HEK293T (cell line): Measurements from ENCODE around the gene PLEKHA7.
"Not testable (repeated sequence)": the region's sequence is repeated elsewhere in the genome, so short reads cannot be mapped to it uniquely, and the experiment has no call there.

ENCODE experiments used
- CTCF ChIA-PET: fragments of 350-600 bp; formaldehyde crosslinking; extraction: SDS; loops from one replicate; lab custom pipeline; 2021; ENCODE audit warnings: antibody characterized with exemption, inconsistent platforms; lab: Yijun Ruan, JAX
- POLR2A ChIA-PET: fragments of 350-600 bp; formaldehyde crosslinking; extraction: SDS; loops from one replicate; lab custom pipeline; 2020; ENCODE audit warnings: antibody characterized with exemption, inconsistent platforms; lab: Yijun Ruan, JAX
- DNase-seq: peaks from one replicate; pipeline ENCODE4 v3.0.0; 2012; ENCODE audit warnings: mixed read lengths; ENCODE audit errors: extremely low spot score
- ARNT ChIP-seq: fragments of 450-650 bp; IDR thresholded peaks from 2 replicates; pipeline ENCODE4 v1.6.1; 2017; ENCODE audit warnings: mild to moderate bottlenecking
- BHLHE40 ChIP-seq: fragments of 450-650 bp; IDR thresholded peaks from 2 replicates; pipeline ENCODE4 v1.6.1; 2016; ENCODE audit warnings: mild to moderate bottlenecking, moderate library complexity, borderline replicate concordance
- CTBP1 ChIP-seq: fragments of 450-650 bp; IDR thresholded peaks from 2 replicates; pipeline ENCODE4 v1.6.1; 2016; ENCODE audit warnings: borderline replicate concordance
- ELF4 ChIP-seq: fragments of 450-650 bp; IDR thresholded peaks from 2 replicates; pipeline ENCODE4 v1.6.1; 2017; ENCODE audit warnings: antibody characterized with exemption
- FOXA1 ChIP-seq: fragments of 450-650 bp; IDR thresholded peaks from 2 replicates; pipeline ENCODE4 v1.6.1; 2016; ENCODE audit warnings: mild to moderate bottlenecking
- FOXK2 ChIP-seq: fragments of 450-650 bp; IDR thresholded peaks from 2 replicates; pipeline ENCODE4 v1.6.1; 2016; ENCODE audit warnings: mild to moderate bottlenecking
- FOXM1 ChIP-seq: fragments of 450-650 bp; IDR thresholded peaks from 2 replicates; pipeline ENCODE4 v1.6.1; 2017; ENCODE audit warnings: mild to moderate bottlenecking, borderline replicate concordance
- HDGF ChIP-seq: fragments of 450-650 bp; IDR thresholded peaks from 2 replicates; pipeline ENCODE4 v1.6.1; 2017; ENCODE audit warnings: antibody characterized with exemption, borderline replicate concordance
- L3MBTL2 ChIP-seq: fragments of 450-650 bp; conservative IDR thresholded peaks from 2 replicates; pipeline ENCODE4 v1.6.1; 2016; ENCODE audit warnings: mild to moderate bottlenecking
- LEF1 ChIP-seq: fragments of 450-650 bp; IDR thresholded peaks from 2 replicates; pipeline ENCODE4 v1.6.1; 2017; ENCODE audit warnings: mild to moderate bottlenecking, borderline replicate concordance
- NFRKB ChIP-seq: fragments of 450-650 bp; IDR thresholded peaks from 2 replicates; pipeline ENCODE4 v1.6.1; 2016; ENCODE audit warnings: mild to moderate bottlenecking, moderate library complexity
- SP1 ChIP-seq: fragments of 450-650 bp; IDR thresholded peaks from 2 replicates; pipeline ENCODE4 v1.6.1; 2017
- SUZ12 ChIP-seq: fragments of 450-650 bp; IDR thresholded peaks from 2 replicates; pipeline ENCODE4 v1.6.1; 2016; ENCODE audit warnings: mild to moderate bottlenecking
- TARDBP ChIP-seq: fragments of 450-650 bp; IDR thresholded peaks from 2 replicates; pipeline ENCODE4 v1.6.1; 2016
- ZNF384 ChIP-seq: fragments of 450-650 bp; IDR thresholded peaks from 2 replicates; pipeline ENCODE4 v1.6.1; 2016
- TF ChIP-seq, protein P1 (sequence below): fragments of 450-650 bp; IDR thresholded peaks from 2 replicates; pipeline ENCODE4 v1.6.1; 2016

PLEKHA7 gene

DNA sequence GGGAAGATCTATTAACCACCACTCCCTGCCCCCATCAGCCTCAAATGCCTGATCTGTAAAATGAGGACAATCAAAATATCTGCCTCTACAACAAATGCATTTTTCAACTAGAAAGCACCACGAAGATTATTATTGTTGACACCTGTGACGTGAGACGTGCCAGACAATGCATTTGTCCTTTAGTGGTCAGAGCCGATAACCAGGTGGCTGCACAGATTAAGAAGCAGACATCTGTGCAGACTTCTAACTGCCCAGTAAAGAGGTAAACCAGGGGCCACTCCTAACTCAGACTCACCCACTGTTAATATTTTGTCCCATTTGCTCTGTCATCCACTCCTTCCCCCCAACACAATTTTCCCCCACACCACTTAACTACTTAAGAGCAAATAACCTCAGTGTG is 11.7 kb downstream of the PLEKHA7 start:
- ChIA-PET CTCF (no interaction called here), POLR2A (no interaction called here)
- no peak for DNase-seq
- TF ChIP-seq CTBP1, result no peak
- no peak for TF ChIP-seq BHLHE40
- TF ChIP-seq L3MBTL2, result no peak
- TF ChIP-seq ELF4, result no peak
- TF ChIP-seq LEF1, result no peak
- no peak for TF ChIP-seq FOXA1
- TF ChIP-seq, protein P1, sequence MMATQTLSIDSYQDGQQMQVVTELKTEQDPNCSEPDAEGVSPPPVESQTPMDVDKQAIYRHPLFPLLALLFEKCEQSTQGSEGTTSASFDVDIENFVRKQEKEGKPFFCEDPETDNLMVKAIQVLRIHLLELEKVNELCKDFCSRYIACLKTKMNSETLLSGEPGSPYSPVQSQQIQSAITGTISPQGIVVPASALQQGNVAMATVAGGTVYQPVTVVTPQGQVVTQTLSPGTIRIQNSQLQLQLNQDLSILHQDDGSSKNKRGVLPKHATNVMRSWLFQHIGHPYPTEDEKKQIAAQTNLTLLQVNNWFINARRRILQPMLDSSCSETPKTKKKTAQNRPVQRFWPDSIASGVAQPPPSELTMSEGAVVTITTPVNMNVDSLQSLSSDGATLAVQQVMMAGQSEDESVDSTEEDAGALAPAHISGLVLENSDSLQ, result no peak
- TF ChIP-seq FOXK2, result no peak
- TF ChIP-seq FOXM1, result no peak
- no peak for TF ChIP-seq ZNF384
- TF ChIP-seq ARNT, result no peak

DNA sequence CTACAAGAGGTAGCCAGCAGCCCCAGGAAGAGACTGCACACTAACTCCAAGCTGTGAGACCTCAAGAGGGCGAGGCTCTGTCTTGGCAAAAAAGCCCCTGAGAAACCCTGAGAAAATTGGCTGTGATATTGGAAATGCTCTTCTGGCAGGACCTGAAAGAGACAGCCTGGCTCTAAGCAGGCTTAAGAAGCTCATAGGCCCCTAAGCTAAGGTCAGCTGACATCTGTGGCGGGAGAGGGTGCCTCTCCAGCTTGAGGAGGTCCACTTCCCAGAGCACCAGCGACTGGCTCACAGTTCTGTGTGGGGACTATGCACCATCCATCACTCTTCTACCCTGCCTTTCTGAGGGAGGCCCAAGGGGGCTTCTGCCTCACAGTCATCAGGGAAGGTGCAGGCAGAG is 12.4 kb downstream of the PLEKHA7 start:
- TF ChIP-seq NFRKB (no peak), LEF1 (no peak), HDGF (no peak), FOXK2 (no peak), SP1 (no peak), FOXM1 (no peak), BHLHE40 (no peak), CTBP1 (no peak), ELF4 (no peak), FOXA1 (no peak), TARDBP (no peak)
- DNase-seq, result no peak
- CTCF ChIA-PET, result no interaction called here
- POLR2A ChIA-PET, result no interaction called here

DNA sequence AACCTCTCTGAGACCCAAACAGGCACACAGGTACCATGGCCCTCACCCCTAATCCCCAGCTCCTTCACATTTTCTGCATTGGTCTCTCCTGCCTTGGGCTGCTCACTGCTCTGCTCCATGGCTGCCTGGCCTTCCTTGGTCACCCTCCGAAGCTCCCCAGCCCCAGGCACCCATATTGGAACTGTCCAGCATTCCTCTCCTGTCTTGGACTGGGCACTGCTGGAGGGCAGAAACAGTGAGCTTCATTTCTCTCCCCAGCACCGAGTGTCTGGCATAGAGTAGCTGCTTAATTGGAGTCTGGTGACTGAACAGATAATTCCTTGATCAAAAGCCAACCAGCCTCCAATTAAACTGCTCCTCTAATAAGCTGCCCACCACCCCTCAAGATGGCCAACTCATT is 13.2 kb downstream of the PLEKHA7 start:
- ChIA-PET CTCF (no interaction called here), POLR2A (interaction anchor here (2.9 kb wide), 1 partner anchor 14 kb away, joined by 8 read pairs; no protein-coding TSS in a partner anchor)
- DNase-seq, result no peak
- TF ChIP-seq ARNT (no peak), L3MBTL2 (no peak), NFRKB (no peak), HDGF (no peak), BHLHE40 (no peak), FOXM1 (no peak)

DNA sequence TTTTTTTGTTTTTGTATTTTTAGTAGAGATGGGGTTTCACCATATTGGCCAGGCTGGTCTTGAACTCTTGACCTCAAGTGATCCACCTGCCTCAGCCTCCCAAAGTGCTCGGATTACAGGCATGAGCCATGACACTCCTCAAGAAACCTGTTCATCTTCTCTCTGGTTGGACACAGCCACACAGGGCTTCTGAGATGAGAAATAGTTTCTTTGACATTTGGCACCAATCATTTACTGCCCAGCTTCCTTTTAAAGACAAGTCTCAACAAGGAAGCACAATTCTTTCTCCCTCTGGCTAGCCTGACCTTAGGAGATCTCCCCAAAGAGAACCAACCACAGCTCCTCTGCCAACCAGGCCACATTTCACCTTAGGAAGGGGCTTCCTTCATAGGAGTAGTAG is 14.0 kb downstream of the PLEKHA7 start:
- POLR2A ChIA-PET, result interaction anchor here (2.9 kb wide), 1 partner anchor 15 kb away, joined by 8 read pairs; no protein-coding TSS in a partner anchor
- CTCF ChIA-PET, result not testable (repeated sequence)

DNA sequence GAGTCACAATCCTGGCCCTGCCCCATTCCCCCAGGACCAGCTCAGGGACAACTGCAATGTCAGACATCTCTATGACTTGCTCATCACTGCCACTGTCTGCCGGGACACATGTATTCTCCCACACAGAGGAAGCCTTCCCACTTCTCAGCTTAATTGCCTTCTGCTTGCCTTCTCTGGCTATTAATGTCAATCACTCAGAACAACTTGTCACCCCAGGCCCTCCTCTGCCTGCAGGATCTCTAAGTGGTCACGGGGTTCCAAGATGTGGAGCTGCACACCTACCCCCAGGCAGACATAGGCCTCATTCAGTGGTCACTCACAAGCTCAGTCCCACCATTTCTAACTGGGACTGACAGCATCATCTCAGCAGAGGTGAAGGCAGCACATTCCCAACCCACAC is 15.1 kb downstream of the PLEKHA7 start:
- no peak for DNase-seq
- TF ChIP-seq L3MBTL2 (no peak), FOXM1 (no peak), NFRKB (no peak), HDGF (no peak), LEF1 (no peak), FOXK2 (no peak)
- TF ChIP-seq, protein P1, result no peak
- POLR2A ChIA-PET, result interaction anchor here (2.9 kb wide), 1 partner anchor 16 kb away, joined by 8 read pairs; no protein-coding TSS in a partner anchor
- CTCF ChIA-PET, result no interaction called here

More for the DNA sequence above, 14.0 kb downstream of the PLEKHA7 start:
- not testable (repeated sequence) for DNase-seq

DNA sequence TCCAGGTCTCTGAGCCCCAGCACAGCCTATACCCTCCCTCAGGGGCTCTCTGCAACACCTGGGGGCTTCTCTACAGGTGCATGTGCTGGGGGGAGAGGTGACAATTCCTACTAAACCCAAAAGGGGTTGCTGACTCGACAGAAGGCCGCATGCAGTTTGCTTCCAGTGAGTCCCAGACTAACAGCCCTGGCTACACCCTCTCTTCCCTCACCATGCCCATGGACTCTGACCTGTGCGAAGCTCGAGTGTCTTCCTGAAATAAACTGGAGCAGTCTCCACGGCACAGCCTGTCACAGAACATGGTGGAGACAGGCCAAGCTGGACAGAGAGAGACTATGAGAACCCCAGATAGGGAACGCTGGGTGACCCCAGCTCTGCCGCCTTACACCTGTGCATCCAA is 16.6 kb downstream of the PLEKHA7 start:
- CTCF ChIA-PET, result no interaction called here
- DNase-seq, result no peak
- POLR2A ChIA-PET, result no interaction called here
- TF ChIP-seq FOXK2 (no peak), ELF4 (no peak), FOXA1 (no peak), HDGF (no peak), SP1 (no peak), LEF1 (no peak), SUZ12 (no peak), ZNF384 (no peak)
- TF ChIP-seq, protein P1, result no peak

DNA sequence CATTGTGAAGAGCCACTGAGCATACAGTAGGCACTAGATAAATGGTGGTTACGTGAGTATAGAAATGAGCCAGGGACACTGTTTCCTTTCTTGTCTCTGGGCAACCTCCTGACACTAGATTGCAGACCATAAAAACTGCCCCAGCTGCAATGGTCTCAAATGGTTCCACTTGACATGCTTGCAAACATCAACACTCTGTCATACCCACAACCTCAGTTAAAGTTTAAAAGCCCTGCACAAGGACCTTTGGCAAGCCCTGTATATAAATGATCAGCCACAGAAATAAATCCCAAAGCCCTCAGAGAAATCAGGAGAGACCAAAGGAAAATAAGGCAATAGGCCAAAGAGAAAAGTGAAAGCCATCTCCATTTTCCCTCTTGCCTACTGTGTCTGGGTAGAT is 20.7 kb downstream of the PLEKHA7 start:
- no peak for TF ChIP-seq FOXK2
- no peak for TF ChIP-seq CTBP1
- TF ChIP-seq FOXA1, result no peak
- no peak for TF ChIP-seq SUZ12
- no peak for TF ChIP-seq ELF4
- no peak for TF ChIP-seq SP1
- TF ChIP-seq ZNF384, result no peak
- no peak for TF ChIP-seq ARNT
- TF ChIP-seq L3MBTL2, result no peak
- no peak for TF ChIP-seq TARDBP
- no peak for TF ChIP-seq NFRKB
- TF ChIP-seq LEF1, result no peak
- no peak for TF ChIP-seq FOXM1
- TF ChIP-seq, protein P1, result no peak
- no peak for TF ChIP-seq HDGF
- DNase-seq, result no peak
- CTCF ChIA-PET, result interaction anchor here (1.5 kb wide), 1 partner anchor 17 kb away, joined by 3 read pairs; no protein-coding TSS in a partner anchor
- POLR2A ChIA-PET, result no interaction called here
